D721Med (cell line): ENCODE measurements around the gene MITF.

ENCODE experiments used
- DNase-seq: peaks from one replicate; pipeline ENCODE4 v3.0.0; 2011; ENCODE audit warnings: low spot score; ENCODE audit not compliant: insufficient read length
- FAIRE-seq: peaks from 2 replicates; lab custom pipeline; 2011; peaks lifted over from hg19 to GRCh38; lab: Jason Lieb, UNC
- CTCF ChIP-seq: IDR thresholded peaks from 2 replicates; pipeline ENCODE4 v1.5.1; 2012; ENCODE audit warnings: mild to moderate bottlenecking, control low read depth; ENCODE audit not compliant: insufficient read depth; ENCODE audit errors: missing control alignments

Gene MITF

DNA sequence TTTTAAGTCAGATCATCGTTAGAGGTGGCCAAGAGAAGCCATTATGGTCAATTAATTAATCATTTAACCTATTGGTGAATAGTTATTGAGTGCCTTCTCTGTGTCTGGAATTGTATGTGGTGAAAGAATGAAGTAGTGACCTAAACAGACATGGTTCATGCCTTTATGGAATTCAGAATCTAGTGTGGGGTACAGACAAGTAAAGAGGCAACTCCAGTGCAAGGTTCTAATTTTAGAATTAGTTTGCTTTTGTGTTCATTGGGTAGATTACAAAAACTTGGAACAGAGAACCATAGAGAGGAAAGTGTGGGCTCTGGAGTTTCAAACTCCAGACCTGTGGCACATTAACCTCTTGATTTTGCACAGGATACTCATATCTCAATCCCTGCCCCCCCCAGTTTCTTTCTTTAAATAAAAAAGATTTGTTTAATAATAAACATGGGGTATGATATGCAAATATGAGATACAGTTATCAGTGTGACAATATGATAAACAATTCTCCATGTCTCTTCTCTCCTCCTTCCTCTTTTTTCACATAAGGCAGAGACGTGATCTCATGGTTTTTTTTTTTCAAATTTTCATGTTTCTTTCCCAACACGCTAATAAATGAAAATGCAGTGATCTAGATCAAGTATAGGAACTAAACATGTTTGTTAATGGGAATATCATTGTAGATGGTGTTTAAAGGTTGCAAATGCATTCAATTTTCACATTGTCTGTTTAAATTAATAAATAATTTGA is 117.9 kb downstream of the MITF start:
- DNase-seq (no peak), FAIRE-seq (no peak)
- TF ChIP-seq CTCF: no peak

- no peak for FAIRE-seq
- DNase-seq: no peak
- TF ChIP-seq CTCF: no peak
These were observed 122.3 kb downstream of the MITF start for GRCh38 chr3:69861556-69861955.

- no peak for FAIRE-seq
- TF ChIP-seq CTCF: no peak
These were observed 124.9 kb downstream of the MITF start for GRCh38 chr3:69864141-69864540.

GRCh38 chr3:69864766-69865165 is 125.5 kb downstream of the MITF start:
- DNase-seq (no peak), FAIRE-seq (no peak)
- TF ChIP-seq CTCF: no peak

More at GRCh38 chr3:69864141-69864540, 124.9 kb downstream of the MITF start:
- no peak for DNase-seq

- DNase-seq: no peak
- TF ChIP-seq CTCF: no peak
- FAIRE-seq: no peak
These were observed 126.8 kb downstream of the MITF start for GRCh38 chr3:69865925-69866679.

DNA sequence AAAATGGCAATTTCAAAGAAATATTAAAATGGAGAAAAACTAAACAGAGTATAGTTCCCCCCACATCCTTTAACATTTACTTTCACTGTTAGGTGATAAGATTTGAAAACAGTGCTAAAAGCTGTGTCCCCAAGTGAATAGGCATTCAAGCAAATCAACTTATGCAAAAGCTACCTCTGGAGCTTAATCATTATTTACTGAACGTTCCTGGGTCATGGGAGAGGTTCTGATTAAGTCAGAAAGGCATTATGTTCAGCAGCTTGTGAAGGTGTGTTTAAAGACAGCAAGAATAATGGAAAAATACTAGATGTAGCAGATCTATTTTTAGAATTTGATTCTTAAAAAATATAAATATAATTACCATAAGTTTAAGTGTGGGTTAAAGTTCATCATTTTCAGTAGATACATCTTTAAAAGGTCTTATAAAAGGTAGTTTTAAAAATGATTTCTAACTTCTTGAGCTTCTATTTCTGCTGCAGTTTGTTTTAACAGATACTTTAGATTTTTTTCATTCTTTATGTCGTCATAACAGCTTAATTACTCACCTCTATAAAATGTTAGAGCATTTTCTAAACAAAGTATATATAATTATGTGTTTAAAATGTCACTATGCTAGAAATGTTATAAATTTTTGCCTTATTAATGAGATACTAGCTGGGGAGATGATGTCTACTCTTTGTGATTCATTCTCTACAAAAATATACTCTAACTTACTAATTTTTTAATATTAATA is 127.9 kb downstream of the MITF start:
- DNase-seq (no peak), FAIRE-seq (no peak)
- no peak for TF ChIP-seq CTCF
